Measurements from ENCODE around the gene C21orf58. TPM values are rescaled to one million over a fixed set of nuclear protein-coding genes. Genes with fewer than 3 reads are reported as not detected.

C21orf58 gene
- total RNA-seq, 1 donor = 5.6 TPM

DNA sequence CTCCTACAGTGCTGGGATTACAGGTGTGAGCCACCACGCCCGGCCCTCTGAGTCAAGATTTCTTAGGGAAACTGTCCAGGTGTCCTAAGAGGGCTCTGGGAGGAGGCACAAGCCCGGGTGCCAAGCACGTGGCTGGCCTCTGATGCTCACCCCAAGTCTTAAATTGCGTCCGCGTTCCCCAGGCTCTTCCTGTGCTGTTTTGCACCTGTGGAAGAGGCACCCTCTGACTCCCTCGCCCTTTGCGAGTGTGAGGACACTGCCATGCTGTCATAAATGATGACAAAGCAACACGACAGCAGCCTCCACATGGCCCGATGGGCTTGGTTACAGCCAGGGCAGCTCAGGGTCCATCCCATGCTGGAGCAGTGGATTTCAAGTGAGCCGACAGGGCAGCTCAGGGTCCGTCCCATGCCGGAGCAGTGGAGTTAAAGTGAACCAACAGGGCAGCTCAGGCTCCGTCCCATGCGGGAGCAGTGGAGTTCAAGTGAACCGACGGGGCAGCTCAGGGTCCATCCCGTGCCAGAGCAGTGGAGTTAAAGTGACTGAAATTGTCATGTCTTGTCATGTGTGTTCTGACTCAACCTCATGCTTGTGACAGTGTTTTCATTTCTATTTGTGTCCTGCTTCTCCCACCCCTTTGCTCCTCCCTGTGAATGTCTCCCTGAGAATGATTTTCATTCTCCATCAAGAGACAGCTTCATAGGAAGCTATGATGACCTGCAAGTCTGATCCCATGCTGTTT, 34.2 kb upstream of the C21orf58 start:
- TF ChIP-seq, protein P1, sequence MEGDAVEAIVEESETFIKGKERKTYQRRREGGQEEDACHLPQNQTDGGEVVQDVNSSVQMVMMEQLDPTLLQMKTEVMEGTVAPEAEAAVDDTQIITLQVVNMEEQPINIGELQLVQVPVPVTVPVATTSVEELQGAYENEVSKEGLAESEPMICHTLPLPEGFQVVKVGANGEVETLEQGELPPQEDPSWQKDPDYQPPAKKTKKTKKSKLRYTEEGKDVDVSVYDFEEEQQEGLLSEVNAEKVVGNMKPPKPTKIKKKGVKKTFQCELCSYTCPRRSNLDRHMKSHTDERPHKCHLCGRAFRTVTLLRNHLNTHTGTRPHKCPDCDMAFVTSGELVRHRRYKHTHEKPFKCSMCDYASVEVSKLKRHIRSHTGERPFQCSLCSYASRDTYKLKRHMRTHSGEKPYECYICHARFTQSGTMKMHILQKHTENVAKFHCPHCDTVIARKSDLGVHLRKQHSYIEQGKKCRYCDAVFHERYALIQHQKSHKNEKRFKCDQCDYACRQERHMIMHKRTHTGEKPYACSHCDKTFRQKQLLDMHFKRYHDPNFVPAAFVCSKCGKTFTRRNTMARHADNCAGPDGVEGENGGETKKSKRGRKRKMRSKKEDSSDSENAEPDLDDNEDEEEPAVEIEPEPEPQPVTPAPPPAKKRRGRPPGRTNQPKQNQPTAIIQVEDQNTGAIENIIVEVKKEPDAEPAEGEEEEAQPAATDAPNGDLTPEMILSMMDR (IDR thresholded peaks at IDR 0.05; ENCODE audit: insufficient read depth, low read depth, low read length) = no peak
- DNase-seq (ENCODE audit: low read depth) = no peak
- H3K4me3 ChIP-seq (ENCODE audit: low read depth, low read length) = no peak overlapping the region

DNA sequence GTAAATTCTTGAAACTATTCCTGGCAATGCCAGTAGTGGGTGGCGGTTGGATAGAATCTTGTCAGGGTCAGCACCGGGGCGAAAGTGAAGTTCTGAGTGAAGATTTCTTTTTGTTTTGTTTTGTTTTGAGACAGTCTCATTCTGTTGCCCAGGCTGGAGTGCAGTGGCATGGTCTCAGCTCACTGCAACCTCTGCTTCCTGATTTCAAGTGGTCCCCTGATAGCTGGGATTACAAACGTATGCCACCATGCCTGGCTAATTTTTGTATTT, 33.6 kb upstream of the C21orf58 start:
- H3K4me3 ChIP-seq (ENCODE audit: low read depth, low read length) = no peak overlapping the region
- no peak for DNase-seq (ENCODE audit: low read depth)
- TF ChIP-seq, protein P1 (IDR thresholded peaks at IDR 0.05; ENCODE audit: insufficient read depth, low read depth, low read length) = no peak

- DNase-seq (ENCODE audit: low read depth) = no peak
- H3K4me3 ChIP-seq (ENCODE audit: low read depth, low read length) = no peak overlapping the region
- TF ChIP-seq, protein P1 (IDR thresholded peaks at IDR 0.05; ENCODE audit: insufficient read depth, low read depth, low read length) = no peak
These were observed 33.0 kb upstream of the C21orf58 start for GRCh38 chr21:46356494-46357334.

- TF ChIP-seq, protein P1 (IDR thresholded peaks at IDR 0.05; ENCODE audit: insufficient read depth, low read depth, low read length) = no peak
- DNase-seq (ENCODE audit: low read depth) = no peak
These were observed 32.3 kb upstream of the C21orf58 start for GRCh38 chr21:46356005-46356338.

DNA sequence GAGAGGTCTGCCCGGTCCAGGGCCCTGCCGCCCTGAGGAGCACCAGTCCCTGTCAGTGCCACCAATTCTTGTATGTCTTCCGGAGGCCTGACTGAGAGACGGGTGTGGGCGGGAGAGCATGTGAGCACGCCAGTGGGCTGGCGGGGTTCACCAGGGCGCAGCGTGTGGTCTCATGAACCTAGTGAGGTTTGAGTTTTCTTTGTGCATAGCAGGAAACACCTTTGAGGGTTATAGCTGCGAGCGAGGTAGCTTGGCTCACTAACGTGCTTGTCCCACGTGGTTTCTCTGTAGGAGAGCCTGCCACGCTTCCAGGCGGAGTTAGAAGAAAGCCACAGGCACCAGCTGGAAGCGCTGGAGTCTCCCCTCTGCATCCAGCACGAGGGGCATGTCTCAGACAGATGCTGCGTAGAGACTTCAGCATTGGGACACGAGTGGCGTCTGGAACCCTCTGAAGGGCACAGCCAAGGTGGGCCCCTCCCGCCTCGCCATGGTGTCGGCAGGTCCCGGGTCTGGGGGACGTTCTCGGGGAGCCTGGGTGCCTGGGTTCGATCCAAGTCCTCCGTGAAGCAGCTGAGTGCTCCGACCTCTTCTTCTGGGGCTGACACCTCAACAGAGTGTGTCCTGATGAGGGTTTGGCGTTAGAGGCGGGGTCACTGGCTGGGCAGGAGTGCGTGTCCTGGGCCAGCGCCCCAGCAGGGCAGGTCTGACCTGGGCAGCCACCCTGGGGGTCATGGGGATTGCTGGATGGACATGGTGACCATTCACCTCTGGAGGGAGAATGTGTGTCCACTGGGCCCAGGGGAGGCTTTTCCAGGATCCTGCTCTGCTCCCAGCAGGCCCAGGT, 31.7 kb upstream of the C21orf58 start:
- DNase-seq (ENCODE audit: low read depth) = no peak
- TF ChIP-seq, protein P1 (IDR thresholded peaks at IDR 0.05; ENCODE audit: insufficient read depth, low read depth, low read length) = no peak
- H3K4me3 ChIP-seq (ENCODE audit: low read depth, low read length) = no peak overlapping the region

More at GRCh38 chr21:46356005-46356338, 32.3 kb upstream of the C21orf58 start:
- no peak overlapping the region for H3K4me3 ChIP-seq (ENCODE audit: low read depth, low read length)

GRCh38 chr21:46354518-46354917, 30.8 kb upstream of the C21orf58 start:
- no peak overlapping the region for H3K4me3 ChIP-seq (ENCODE audit: low read depth, low read length)
- TF ChIP-seq, protein P1 (IDR thresholded peaks at IDR 0.05; ENCODE audit: insufficient read depth, low read depth, low read length) = no peak
- DNase-seq (ENCODE audit: low read depth) = no peak

Data from fibroblast of villous mesenchyme (primary cell).